Duodenal mucosa (tissue), 2 donors: ENCODE measurements around the gene LPAR3.

Experiments used
- H3K27ac ChIP-seq: one replicate; pipeline ENCODE4 v1.7.0; 2013; ENCODE audit warnings: low read depth, low read length
- H3K27me3 ChIP-seq, 2 donors: one replicate each; pipeline ENCODE4 v1.7.0; 2013; ENCODE audit warnings: low read length in 2 of 2, control low read depth in 1 of 2; ENCODE audit not compliant: insufficient read depth in 2 of 2, control insufficient read depth in 1 of 2
- H3K36me3 ChIP-seq, 2 donors: one replicate each; pipeline ENCODE4 v1.7.0; 2013; ENCODE audit warnings: low read length in 2 of 2, control low read depth in 1 of 2; ENCODE audit not compliant: insufficient read depth in 2 of 2, control insufficient read depth in 1 of 2
- H3K4me1 ChIP-seq, 2 donors: one replicate each; pipeline ENCODE4 v1.7.0; 2013; ENCODE audit warnings: low read length in 2 of 2, control low read depth in 1 of 2; ENCODE audit not compliant: insufficient read depth in 2 of 2, control insufficient read depth in 1 of 2
- H3K4me3 ChIP-seq, 2 donors: one replicate each; pipeline ENCODE4 v1.7.0; 2013; ENCODE audit warnings: low read length in 2 of 2, low read depth in 1 of 2
- H3K9ac ChIP-seq, 2 donors: one replicate each; pipeline ENCODE4 v1.7.0; 2013; ENCODE audit warnings: low read length in 2 of 2, low read depth in 1 of 2
- H3K9me3 ChIP-seq, 2 donors: one replicate each; pipeline ENCODE4 v1.7.0; 2013; ENCODE audit warnings: low read length in 2 of 2, control low read depth in 1 of 2; ENCODE audit not compliant: control insufficient read depth in 1 of 2

The LPAR3 gene

DNA sequence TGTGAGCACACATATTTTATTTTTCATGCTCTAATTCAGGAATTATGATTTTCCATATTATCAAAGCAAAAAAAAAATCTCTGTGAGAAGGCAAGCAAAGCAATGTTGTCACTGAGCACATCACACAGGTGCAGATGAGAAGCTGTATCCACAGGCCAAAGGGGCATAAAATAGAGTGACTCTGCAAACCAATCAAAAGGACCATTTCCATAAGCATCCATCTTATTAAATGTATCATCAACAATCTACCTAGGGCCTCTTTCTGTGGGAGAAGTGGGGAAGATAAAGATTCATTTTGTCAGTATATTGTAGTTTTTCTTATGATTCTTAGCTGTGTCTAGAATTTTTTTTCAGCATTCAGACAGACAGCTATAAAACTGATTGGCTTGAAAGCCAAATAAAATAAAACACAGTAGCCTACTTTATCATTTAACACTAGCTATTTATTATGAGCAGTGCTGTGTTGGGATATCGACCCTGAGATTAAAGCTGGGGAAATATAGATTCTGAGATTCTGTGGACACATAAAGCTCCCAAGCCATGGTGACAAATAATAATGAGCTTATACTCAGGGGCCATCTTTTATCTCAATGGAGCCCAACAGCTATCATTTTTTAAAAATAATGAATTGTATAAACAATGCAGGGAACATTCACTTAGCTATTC, 90.3 kb downstream of the LPAR3 start:
- no peak overlapping the region for H3K4me3 ChIP-seq
- H3K4me1 ChIP-seq: no peaks in the 10 kb centered on the region
- no peaks in the 10 kb centered on the region for H3K27me3 ChIP-seq
- H3K27ac ChIP-seq: no peak overlapping the region
- H3K9ac ChIP-seq: no peak overlapping the region
- H3K9me3 ChIP-seq: no peaks in the 10 kb centered on the region
- H3K36me3 ChIP-seq: no peaks in the 10 kb centered on the region

DNA sequence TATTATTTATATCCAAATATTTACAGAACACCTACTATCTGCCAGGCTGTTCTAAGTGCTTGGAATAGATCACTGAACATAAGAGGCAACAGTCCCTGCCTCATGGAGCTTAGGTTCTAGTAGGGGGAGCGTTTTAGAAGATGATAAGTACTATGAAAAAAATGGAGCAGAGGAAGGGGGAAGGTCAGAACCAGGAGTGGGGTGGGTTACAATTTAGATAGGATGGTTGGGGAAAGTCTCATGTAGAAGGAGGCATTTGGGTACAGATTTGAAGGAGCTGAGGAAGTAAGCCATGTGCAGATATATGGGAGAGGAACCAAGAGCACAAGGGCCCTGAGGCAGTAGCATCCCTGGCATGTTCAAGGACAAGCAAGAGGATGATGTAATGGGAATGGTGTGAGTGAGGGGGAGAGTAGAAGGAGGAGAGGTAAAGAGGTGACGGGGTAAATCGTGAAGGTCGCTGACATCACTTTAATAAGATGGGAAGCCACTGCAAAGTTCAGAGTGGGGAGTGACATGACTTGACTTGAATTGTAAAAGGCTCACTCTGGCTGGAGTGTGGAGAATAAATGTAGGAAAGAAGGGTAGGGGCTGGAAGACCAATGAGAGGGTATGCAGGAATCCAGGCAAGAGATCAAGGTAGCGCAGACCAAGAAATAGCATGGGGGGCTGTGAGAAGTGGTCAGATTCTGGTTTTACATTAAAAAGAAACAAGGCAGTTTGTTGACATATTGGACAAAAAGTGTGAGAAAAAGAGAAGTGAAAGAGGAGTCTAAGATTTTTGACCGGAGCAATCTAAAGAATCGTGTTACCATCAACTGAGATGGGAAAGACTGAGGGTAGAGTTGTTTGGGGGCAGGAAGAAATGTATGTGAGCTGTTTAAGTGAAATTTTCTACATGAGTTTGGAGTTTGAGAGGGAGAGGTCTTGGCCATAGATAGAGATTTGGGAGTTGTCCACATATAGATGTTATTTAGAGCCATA, 92.6 kb downstream of the LPAR3 start:
- no peak overlapping the region for H3K27ac ChIP-seq

DNA sequence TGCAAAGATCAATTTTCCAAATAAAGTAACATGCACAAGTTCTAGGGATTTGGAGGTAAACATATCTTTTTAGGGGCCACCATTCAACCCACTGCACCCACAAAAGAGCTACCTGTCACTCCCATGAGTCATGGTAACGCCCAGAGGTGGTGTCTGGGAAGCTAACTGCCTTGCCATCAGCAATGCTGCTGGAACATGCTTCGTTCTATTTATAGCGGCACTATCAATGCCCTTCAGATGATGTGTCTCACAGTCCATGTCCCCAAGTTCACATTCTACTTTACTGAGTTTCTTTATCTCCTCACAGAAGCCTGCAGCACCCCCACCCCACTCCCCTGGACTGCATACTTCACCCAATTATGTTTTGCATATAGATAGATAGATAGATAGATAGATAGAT, 95.4 kb downstream of the LPAR3 start:
- no peak overlapping the region for H3K27ac ChIP-seq
- H3K36me3 ChIP-seq: no peaks in the 10 kb centered on the region
- no peak overlapping the region for H3K4me3 ChIP-seq
- no peaks in the 10 kb centered on the region for H3K4me1 ChIP-seq
- H3K27me3 ChIP-seq: no peaks in the 10 kb centered on the region
- H3K9ac ChIP-seq: no peak overlapping the region
- H3K9me3 ChIP-seq: peaks cover 1 to 3% of the 10 kb centered on the region in 2 donors

More for the DNA sequence above, 92.6 kb downstream of the LPAR3 start:
- Histone ChIP-seq H3K9me3 (no peaks in the 10 kb centered on the region), H3K4me3 (no peak overlapping the region), H3K27me3 (no peaks in the 10 kb centered on the region), H3K36me3 (no peaks in the 10 kb centered on the region), H3K4me1 (no peaks in the 10 kb centered on the region), H3K9ac (no peak overlapping the region)

- H3K9ac ChIP-seq: no peak overlapping the region
- no peaks in the 10 kb centered on the region for H3K36me3 ChIP-seq
- no peaks in the 10 kb centered on the region for H3K4me1 ChIP-seq
- no peak overlapping the region for H3K4me3 ChIP-seq
- H3K27me3 ChIP-seq: no peaks in the 10 kb centered on the region
- H3K9me3 ChIP-seq: peaks cover 3 to 7% of the 10 kb centered on the region in 2 donors
- H3K27ac ChIP-seq: no peak overlapping the region
Observed at GRCh38 chr1:84795966-84796600, 96.9 kb downstream of the LPAR3 start.

DNA sequence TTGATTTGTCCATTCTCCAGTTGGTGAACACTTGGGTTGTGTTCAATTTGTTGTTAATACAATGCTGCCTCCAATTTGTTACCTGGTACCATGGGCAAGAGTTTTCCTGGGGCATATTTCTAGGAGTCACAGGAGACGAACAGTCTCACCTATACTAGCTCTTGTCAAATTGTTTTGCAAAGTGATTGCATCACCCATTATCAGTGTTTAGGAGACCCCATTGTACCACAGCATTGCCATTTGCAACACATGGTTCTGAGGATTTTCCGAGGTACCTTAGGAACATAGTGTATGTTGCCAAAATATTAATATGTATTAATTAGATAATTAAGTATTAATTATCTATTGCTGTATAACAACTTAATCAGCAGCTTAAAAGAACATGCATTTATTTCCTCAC, 97.8 kb downstream of the LPAR3 start:
- Histone ChIP-seq H3K27ac (no peak overlapping the region), H3K36me3 (no peaks in the 10 kb centered on the region), H3K9ac (no peak overlapping the region), H3K4me1 (no peaks in the 10 kb centered on the region), H3K4me3 (no peak overlapping the region), H3K27me3 (no peaks in the 10 kb centered on the region), H3K9me3 (peaks cover 3 to 7% of the 10 kb centered on the region in 2 donors)

GRCh38 chr1:84792421-84792820, 100.6 kb downstream of the LPAR3 start:
- no peaks in the 10 kb centered on the region for H3K4me1 ChIP-seq
- H3K9me3 ChIP-seq: peaks cover 3 to 7% of the 10 kb centered on the region in 2 donors
- no peak overlapping the region for H3K27ac ChIP-seq
- no peaks in the 10 kb centered on the region for H3K36me3 ChIP-seq
- no peak overlapping the region for H3K9ac ChIP-seq
- no peaks in the 10 kb centered on the region for H3K27me3 ChIP-seq
- H3K4me3 ChIP-seq: no peak overlapping the region

GRCh38 chr1:84789014-84789413, 104.0 kb downstream of the LPAR3 start:
- Histone ChIP-seq H3K4me3 (no peak overlapping the region), H3K4me1 (no peaks in the 10 kb centered on the region), H3K36me3 (no peaks in the 10 kb centered on the region), H3K27me3 (no peaks in the 10 kb centered on the region), H3K9me3 (peaks cover 3 to 7% of the 10 kb centered on the region in 2 donors), H3K27ac (no peak overlapping the region), H3K9ac (no peak overlapping the region)

- H3K27ac ChIP-seq: no peak overlapping the region
- H3K27me3 ChIP-seq: no peaks in the 10 kb centered on the region
- no peaks in the 10 kb centered on the region for H3K36me3 ChIP-seq
- H3K4me3 ChIP-seq: no peak overlapping the region
- H3K9me3 ChIP-seq: no peaks in the 10 kb centered on the region
- no peak overlapping the region for H3K9ac ChIP-seq
- no peaks in the 10 kb centered on the region for H3K4me1 ChIP-seq
Observed at GRCh38 chr1:84785271-84786036, 107.6 kb downstream of the LPAR3 start.

GRCh38 chr1:84782881-84783280, 110.1 kb downstream of the LPAR3 start:
- Histone ChIP-seq H3K9ac (no peak overlapping the region), H3K36me3 (no peaks in the 10 kb centered on the region), H3K9me3 (no peaks in the 10 kb centered on the region), H3K27ac (no peak overlapping the region), H3K4me1 (no peaks in the 10 kb centered on the region), H3K27me3 (no peaks in the 10 kb centered on the region), H3K4me3 (no peak overlapping the region)
